Thyroid gland (tissue), 4 donors: Measurements from ENCODE around the gene TTLL7. TPM values are rescaled to one million over a fixed set of nuclear protein-coding genes. Genes with fewer than 3 reads are reported as not detected.

Source experiments
- DNase-seq, 2 donors: peaks; one replicate each; pipeline ENCODE4 v3.0.0-alpha.2; 2019
- H3K27ac ChIP-seq, 3 donors: fragments of 200-600 bp; sonication (generic); 1 replicate in 2 of 3; 2 replicates in 1 of 3; pipeline ENCODE4 v1.5.1; 2016 to 2019; ENCODE audit warnings: mild to moderate bottlenecking in 1 of 3, moderate library complexity in 1 of 3
- H3K27me3 ChIP-seq: fragments of 200-600 bp; sonication (generic); one replicate; pipeline ENCODE4 v1.5.1; 2019
- H3K36me3 ChIP-seq, 2 donors: fragments of 200-600 bp; sonication (generic); one replicate each; pipeline ENCODE4 v1.5.1; 2016 to 2019
- H3K4me1 ChIP-seq, 2 donors: fragments of 200-600 bp; sonication (generic); one replicate each; pipeline ENCODE4 v1.5.1; 2017 to 2019
- H3K4me3 ChIP-seq, 3 donors: fragments of 200-600 bp; sonication (generic); replicated peaks in 1 of 3; 1 replicate in 2 of 3; 2 replicates in 1 of 3; pipeline ENCODE4 v1.5.1; 2016; ENCODE audit warnings: mild to moderate bottlenecking in 1 of 3
- H3K9me3 ChIP-seq: fragments of 200-600 bp; sonication (generic); one replicate; pipeline ENCODE4 v1.5.1; 2017
- CTCF ChIP-seq, 6 experiments: fragments of 200-600 bp in 3 of 6; fragments of 450-650 bp in 3 of 6; sonication (generic) in 3 of 6; IDR thresholded peaks; one replicate each; pipeline ENCODE4 v1.5.1; 2016 to 2019; ENCODE audit warnings: antibody characterized with exemption in 6 of 6, mild to moderate bottlenecking in 2 of 6, inconsistent platforms in 1 of 6, moderate library complexity in 1 of 6
- POLR2A ChIP-seq, 2 donors: fragments of 450-650 bp; IDR thresholded peaks; one replicate each; pipeline ENCODE4 v1.6.1; 2017; ENCODE audit warnings: antibody characterized with exemption in 2 of 2, mild to moderate bottlenecking in 2 of 2, moderate library complexity in 1 of 2
- WGBS, 2 donors: methylation state at CpG; one replicate each; pipeline ENCODE4 v1.1.5; 2017; 5-methylcytosine and 5-hydroxymethylcytosine counted together
- intact Hi-C: fragments of 100-400 bp; cut with DNase I; formaldehyde crosslinking; loops from one replicate; pipeline ENCODE4 v1.15.1; 2023
- total RNA-seq, 4 donors: library from RNA; depleted of rRNA; stranded (reverse); fragments of >200 nt; gene quantifications; one replicate each; pipeline ENCODE4 v1.2.3, GENCODE V29; 2016

TTLL7 gene
- total RNA-seq, 4 donors from 2014 or later, result 7.8 to 22.7 (median 12.8) TPM

- WGBS, 2 donors, result 40 to 49% methylated on average over 2 of the region's 2 CpGs
- no peak overlapping the region for H3K4me3 ChIP-seq
- H3K36me3 ChIP-seq, result no peaks in the 10 kb centered on the region
- no peaks in the 10 kb centered on the region for H3K27me3 ChIP-seq
- no peak for TF ChIP-seq CTCF (IDR thresholded peaks at IDR 0.05)
- no peak for TF ChIP-seq POLR2A (IDR thresholded peaks at IDR 0.05)
- H3K4me1 ChIP-seq, result no peaks in the 10 kb centered on the region
- H3K27ac ChIP-seq, result no peak overlapping the region
- intact Hi-C loops, result no loop called here
- no peak for DNase-seq
- no peaks in the 10 kb centered on the region for H3K9me3 ChIP-seq
Observed at GRCh38 chr1:83912876-83913275, 86.1 kb downstream of the TTLL7 start.

GRCh38 chr1:83910461-83910860 is 88.5 kb downstream of the TTLL7 start:
- Histone ChIP-seq H3K4me3 (no peak overlapping the region), H3K36me3 (no peaks in the 10 kb centered on the region), H3K4me1 (no peaks in the 10 kb centered on the region), H3K27me3 (no peaks in the 10 kb centered on the region), H3K9me3 (no peaks in the 10 kb centered on the region), H3K27ac (no peak overlapping the region)
- TF ChIP-seq POLR2A (IDR thresholded peaks at IDR 0.05) (no peak), CTCF (IDR thresholded peaks at IDR 0.05) (no peak)
- DNase-seq, result no peak
- 46 to 54% methylated on average over 3 of the region's 3 CpGs for WGBS, 2 donors
- intact Hi-C loops, result no loop called here

GRCh38 chr1:83909687-83910086 is 89.2 kb downstream of the TTLL7 start:
- intact Hi-C loops, result no loop called here
- Histone ChIP-seq H3K4me1 (no peaks in the 10 kb centered on the region), H3K9me3 (no peaks in the 10 kb centered on the region), H3K4me3 (no peak overlapping the region), H3K36me3 (no peaks in the 10 kb centered on the region), H3K27ac (no peak overlapping the region), H3K27me3 (no peaks in the 10 kb centered on the region)
- DNase-seq, result no peak
- TF ChIP-seq POLR2A (IDR thresholded peaks at IDR 0.05), result no peak
- no peak for TF ChIP-seq CTCF (IDR thresholded peaks at IDR 0.05)

GRCh38 chr1:83905315-83905907 is 93.5 kb downstream of the TTLL7 start:
- no peaks in the 10 kb centered on the region for H3K36me3 ChIP-seq
- TF ChIP-seq POLR2A (IDR thresholded peaks at IDR 0.05) (no peak), CTCF (IDR thresholded peaks at IDR 0.05) (peak in 4 of 6 experiments; percentile 29 to 74 (median 37))
- H3K4me1 ChIP-seq, result no peaks in the 10 kb centered on the region
- no peaks in the 10 kb centered on the region for H3K27me3 ChIP-seq
- DNase-seq, result no peak
- intact Hi-C loops, result no loop called here
- no peak overlapping the region for H3K4me3 ChIP-seq
- H3K27ac ChIP-seq, result no peak overlapping the region
- no peaks in the 10 kb centered on the region for H3K9me3 ChIP-seq
- WGBS, 2 donors, result 44 to 46% methylated on average over 3 of the region's 3 CpGs

- Histone ChIP-seq H3K4me1 (no peaks in the 10 kb centered on the region), H3K27me3 (no peaks in the 10 kb centered on the region), H3K4me3 (no peak overlapping the region), H3K36me3 (no peaks in the 10 kb centered on the region), H3K27ac (no peak overlapping the region), H3K9me3 (no peaks in the 10 kb centered on the region)
- WGBS, 2 donors, result 85 to 92% methylated on average over 4 of the region's 4 CpGs
- TF ChIP-seq CTCF (IDR thresholded peaks at IDR 0.05) (no peak), POLR2A (IDR thresholded peaks at IDR 0.05) (no peak)
- intact Hi-C loops, result no loop called here
- DNase-seq, result no peak
Observed at GRCh38 chr1:83901547-83902155, 97.3 kb downstream of the TTLL7 start.
